HG02943 (cell line): ENCODE results near the gene ZNF423.

Experiments
- ATAC-seq: cut with Tn5 transposase; IDR thresholded peaks from one replicate; pipeline ENCODE4 v1.9.1; 2021; ENCODE audit warnings: mild to moderate bottlenecking, low read depth, moderate library complexity; ENCODE audit not compliant: unreplicated experiment

Gene ZNF423

GRCh38 chr16:49635009-49635350 is 220.9 kb downstream of the ZNF423 start:
- ATAC-seq: no peak

DNA sequence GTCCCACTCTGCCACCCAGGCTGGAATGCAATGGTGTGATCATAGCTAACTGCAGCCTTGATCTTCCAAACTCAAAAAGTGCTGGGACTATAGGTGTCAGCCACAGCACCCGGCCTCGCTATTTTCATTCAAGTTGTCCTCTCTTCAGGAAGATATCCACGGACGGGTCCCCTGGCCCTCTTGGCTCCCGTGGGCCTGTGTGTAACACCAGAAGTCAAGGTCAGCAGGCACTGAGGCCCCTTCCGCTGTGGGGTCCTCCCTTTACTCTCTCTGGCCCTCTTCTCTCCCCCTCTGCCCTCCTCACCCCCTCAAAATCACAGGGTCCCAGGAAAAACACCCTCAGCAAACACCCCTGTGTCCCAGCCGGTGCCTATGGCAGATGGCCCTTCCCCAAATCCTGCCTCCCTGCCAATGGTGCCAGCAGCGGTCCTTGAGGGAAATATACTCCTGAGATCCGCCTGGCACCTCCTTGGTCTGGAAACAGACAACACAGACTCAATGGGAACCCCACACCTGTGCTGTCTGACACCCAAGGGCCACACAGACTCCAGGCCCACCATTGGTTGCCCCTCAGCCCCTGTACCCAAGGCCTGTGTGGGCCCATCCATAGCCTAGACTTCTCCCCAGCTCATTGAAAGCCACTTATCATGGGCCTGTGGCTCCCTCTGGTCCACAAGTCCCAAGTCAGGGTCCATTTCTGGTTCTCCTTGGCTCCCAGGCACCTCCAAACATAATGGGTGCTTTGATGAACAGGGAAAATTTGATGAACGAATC is 221.5 kb downstream of the ZNF423 start:
- no peak for ATAC-seq

- no peak for ATAC-seq
Measured at GRCh38 chr16:49632795-49633184, 223.1 kb downstream of the ZNF423 start.

DNA sequence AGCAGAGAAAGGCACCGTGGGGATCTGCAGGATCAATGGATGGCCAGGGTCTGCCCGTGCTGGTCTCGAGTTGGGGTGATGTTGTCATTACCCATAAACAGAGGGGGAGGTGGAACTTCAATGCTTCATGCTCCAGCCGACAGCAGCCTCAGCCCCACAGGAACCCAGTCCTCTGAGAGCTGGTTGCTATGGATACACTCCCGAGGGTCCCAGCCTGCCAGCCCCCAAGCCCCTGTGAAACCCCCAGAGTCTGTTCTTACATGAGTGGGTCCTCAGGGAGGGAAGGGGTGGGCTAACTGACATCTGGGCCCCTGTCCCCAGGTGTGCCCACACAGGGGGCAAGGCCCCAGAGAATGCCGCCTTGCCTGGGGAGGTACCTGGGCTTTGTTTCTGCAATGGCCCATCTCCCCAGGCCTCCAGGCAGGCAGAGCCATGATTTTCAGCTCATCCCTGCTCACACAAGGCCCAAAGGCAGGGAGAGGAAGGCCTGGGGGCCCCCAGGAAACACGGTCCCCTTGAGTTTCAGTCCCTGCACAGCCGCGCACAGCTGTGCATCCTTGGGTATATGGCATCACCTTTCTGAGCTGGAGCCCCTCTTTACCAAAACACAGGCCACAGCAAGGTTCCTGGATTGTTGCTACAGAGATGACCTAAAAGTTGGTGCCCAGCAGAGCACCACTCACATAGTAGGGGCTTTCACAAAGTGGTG is 223.7 kb downstream of the ZNF423 start:
- ATAC-seq: no peak

DNA sequence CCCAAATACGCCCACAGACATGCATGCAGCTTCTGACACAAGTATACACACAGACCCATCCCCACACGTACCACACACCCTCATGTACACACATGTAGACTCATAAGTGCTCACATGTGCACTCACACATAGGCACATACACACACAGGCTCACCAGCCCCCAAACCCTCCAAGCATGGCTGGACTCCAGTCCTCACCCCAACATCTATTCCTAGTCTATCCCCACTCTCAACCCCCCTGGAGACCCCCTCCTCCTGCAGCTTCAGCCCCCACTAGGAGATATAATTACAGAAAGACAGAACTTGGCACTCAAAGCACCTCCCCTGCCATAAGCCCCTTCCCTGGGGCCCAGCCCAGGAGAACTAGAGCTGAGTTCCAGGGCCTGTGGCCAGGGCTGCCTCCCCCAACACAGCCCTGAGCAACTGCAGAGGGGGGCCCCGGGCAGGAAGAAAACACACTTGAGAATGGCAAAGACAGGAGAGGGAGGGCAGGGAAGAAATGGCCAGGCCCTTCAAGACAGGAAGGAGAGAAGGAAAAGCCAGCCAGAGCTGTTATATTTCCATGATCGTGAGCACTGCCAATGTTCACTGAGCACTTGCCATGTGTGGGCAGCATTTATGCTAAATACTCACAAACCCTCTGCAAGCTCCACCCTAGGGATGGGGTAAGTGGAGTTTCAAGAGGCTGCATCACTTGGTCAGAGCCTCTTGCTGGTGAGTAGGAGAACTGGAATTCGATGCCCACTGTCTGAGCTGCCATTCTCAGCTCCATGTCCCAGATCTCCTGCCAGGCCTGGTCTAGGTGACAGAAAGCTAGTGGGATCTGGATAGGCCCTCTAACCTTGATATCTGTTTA is 224.5 kb downstream of the ZNF423 start:
- no peak for ATAC-seq

GRCh38 chr16:49630783-49631182 is 225.1 kb downstream of the ZNF423 start:
- ATAC-seq: no peak

DNA sequence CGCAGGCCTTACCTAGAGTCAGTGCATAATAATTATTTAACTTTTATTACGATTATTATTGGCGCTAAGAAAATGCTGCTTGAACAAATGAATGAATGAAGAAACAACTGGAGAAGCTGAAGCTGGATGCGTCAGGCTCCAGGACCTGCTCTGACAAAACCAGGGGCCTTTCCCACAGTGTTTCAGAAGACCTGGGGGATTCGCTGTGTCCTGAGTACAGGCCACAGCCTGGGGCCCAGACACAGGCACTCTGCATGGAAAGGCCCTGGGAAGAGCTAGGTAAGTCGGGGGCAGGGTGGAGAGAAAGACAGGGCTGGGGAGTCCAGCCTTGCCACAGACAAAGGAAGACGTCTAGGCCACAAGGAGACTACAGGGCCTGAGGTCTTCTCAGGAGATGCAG is 226.1 kb downstream of the ZNF423 start:
- ATAC-seq: no peak

- ATAC-seq: no peak
Measured at GRCh38 chr16:49628148-49628547, 227.8 kb downstream of the ZNF423 start.

DNA sequence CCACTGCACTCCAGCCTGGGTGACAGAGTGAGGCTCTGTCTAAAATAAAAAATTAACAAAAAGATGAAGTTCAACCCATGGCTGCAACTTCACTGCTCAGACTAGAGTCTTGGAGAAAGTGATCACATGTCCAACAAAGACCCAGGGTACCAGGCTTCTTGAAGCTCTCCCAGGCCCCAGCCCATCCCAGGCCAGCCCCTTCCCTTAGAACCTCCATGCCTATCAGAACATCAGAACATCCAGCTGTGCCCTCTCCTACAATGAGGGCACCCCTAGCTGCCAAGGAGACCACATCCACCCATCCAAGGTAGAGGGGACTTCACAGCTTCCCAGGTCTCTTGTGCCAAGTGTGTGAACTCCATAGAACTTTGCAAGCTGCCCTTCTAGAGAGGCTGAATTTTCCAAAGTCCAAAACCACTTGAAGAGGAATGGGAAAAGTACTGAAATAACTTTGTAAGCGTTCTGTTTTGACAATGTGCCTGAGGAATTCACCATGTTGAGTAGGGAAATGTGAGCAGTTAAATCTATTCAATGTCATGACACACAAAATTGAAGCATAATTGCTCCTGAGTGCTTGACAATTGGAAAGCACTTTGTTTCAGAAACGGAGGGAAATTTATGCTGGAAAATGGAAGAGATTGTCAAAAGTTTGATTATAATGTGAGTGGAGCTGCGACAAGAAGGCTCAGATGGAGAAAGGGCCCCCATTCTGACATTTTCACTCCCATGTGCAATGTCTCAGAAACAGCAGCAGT is 230.4 kb downstream of the ZNF423 start:
- ATAC-seq: no peak

DNA sequence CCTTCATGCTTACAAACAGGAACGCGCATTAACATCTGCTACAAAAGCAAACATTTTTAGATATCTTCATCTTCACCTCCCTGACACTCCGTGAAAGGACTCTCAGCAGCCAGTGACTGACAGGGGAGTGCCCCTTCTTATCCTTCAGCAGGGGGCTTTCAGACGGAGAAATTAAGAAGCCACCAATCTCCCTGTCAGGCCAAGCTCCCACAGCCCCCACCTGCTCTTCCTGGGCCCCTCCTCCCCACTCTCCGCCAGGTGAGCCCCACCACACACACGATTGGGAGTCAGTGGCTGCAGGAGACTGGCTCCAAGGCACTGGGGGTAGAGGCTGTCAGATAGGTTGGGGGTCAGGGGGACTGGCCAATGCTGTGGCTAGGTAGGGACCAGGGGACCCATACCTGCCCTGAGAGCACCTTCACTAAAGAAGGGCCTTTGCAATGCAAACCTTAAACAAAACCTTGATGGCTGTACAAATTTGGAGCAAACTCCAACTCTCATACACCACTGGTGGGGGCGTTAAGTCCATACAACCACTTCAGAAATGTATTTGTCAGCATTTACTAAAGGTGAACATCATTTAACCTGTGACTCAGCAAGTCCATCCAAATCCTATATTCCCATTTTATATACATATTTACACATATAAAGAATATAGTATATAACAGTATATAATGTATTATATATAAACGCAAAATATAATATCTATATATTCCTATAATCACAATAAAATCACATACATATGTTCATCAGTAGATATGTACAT is 232.2 kb downstream of the ZNF423 start:
- ATAC-seq: no peak

DNA sequence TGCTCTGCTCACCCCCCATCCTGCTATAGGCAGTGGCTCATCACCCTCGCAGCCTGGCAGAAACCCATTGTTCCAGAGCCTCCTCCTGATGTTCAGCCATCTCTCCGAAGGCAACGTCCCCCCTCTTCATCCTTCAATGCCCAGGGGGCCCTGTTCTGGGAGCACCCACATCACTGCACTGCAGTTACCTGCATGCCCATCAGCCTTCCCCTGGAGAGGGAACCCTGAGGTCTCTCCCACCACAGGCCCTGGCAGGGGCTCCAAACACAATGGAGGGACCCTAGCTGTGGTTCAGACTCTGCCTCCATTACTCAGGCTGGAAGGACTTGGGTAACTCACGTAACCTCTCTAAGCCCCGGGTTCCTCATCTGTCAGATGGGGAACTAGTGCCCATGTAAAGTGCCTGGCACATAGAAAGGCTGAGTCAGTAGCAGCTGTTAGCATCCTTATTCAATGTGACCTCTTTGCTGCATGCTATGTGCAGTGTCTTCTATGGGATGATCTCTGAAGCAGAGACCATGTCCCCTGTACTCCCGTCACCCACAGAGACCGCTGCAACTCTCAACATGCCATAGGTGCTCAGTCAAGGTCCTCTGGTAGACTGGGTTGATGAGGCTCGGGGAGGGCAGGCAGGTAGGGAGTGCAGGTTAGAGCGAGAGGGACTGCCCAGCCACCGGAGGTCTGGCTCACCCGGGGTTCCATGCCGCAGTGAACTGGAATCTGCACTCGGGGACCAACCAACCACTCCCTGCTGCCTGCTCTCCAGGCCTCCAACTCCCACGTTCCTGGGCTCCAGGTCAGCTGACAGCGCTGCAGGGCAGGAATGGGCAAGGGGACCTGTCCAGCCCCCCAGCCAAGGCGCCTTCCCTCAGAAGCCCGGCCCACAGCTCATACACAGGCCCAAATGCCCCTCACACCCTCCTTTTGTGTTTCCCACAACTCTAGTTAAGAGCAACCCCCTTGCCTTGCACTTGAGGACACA is 233.2 kb downstream of the ZNF423 start:
- ATAC-seq: no peak

- ATAC-seq: no peak
Measured at GRCh38 chr16:49622084-49622390, 233.9 kb downstream of the ZNF423 start.

DNA sequence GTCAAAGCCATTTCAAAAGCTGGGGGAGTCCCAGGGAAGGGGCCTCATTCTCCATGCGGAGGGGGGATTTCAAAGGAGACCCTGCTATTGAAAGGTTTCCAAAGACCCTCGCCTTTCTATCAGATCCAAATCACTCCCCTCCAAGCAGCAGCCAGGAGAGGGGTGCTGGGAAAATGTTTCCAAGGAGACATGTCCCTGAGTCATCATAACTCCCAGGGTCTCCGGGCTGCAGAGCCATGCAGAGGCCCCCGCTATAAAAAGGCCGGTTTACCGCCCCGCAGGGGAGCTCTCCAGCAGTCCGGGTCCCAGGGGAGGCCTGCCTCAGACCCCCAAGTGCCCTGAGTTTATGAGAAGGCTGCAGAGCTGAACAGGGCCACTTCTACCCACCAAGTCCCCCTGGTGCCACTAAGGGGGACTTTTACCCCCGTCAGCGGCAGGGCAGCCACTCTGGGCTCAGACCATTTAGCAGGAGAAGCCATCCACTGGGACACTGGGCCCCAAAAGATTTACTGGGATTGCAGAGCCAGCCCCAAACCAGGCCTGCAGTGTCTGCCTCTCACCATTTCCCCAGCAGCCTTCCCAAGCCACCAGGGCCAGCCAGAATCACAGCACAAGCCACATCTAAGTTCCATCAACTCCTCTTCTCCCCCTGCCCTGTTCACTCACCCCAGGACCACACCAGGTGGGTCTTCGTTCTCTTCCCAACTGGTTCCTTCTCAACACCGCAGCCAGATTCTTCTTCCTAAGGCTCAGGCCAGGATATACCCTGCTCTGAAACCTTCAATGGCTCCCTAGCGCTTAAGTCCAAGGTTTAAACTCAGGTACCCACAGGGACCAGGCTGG is 234.4 kb downstream of the ZNF423 start:
- ATAC-seq: no peak

GRCh38 chr16:49620869-49621240 is 235.1 kb downstream of the ZNF423 start:
- ATAC-seq: no peak

DNA sequence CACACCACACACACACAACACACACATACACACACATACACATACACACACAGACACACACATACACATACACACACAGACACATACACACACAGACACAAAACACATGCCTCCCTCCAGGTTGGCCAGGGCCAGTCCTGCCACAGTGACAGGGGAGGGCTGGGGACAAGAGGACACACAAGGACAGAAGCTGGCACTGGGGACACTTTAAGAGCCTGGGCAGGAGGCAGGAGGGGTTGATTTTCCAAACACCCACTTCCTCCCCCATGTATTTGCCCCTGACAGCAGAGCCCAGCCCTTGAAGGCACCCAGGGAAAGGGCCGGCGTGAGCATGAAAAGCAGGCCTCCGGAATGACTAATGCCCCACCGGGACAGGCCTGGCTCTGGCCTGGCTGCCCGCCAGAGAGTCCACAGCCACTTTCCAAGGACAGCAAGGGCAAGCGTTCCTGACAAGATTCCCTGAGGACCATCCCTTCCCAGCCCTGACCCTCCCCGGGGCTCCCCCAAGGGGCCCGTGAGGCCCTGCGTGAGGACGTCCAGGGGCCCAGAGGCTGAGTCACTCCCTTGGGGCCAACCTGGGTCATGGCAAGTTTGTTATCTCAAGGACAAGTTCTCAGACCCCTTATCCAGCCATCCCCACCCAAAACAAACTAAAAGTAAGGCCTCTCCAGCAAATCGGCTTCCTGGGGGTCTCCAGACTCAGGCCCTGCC is 235.6 kb downstream of the ZNF423 start:
- no peak for ATAC-seq

DNA sequence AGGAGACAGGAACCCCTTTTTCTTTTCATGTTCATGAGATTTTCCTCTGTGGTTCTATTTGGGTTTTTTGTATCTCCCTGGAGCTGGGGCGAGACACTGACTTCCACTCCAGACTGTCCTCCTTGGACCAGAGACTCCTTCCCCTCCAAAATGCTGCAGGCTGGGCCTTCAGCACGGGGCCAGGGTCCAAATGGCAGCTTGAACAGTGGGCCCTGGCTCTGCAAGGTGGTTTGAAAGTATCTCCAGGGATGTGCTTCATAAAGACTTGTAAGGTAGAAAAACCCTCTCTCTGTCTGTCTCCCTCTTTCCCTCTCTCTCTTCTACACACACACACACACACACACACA is 236.1 kb downstream of the ZNF423 start:
- ATAC-seq: no peak

- ATAC-seq: no peak
Measured at GRCh38 chr16:49618955-49619354, 237.0 kb downstream of the ZNF423 start.
